Suppressor macrophage treated with lipopolysaccharide for 4 hours (primary cell): Measurements from ENCODE around the gene KRTAP4-7.
"Not testable (repeated sequence)": the region's sequence is repeated elsewhere in the genome, so short reads cannot be mapped to it uniquely, and the experiment has no call there.

Source experiments
- DNase-seq: peaks from one replicate; pipeline ENCODE4 v3.0.0-alpha.2; 2020

The KRTAP4-7 gene

DNA sequence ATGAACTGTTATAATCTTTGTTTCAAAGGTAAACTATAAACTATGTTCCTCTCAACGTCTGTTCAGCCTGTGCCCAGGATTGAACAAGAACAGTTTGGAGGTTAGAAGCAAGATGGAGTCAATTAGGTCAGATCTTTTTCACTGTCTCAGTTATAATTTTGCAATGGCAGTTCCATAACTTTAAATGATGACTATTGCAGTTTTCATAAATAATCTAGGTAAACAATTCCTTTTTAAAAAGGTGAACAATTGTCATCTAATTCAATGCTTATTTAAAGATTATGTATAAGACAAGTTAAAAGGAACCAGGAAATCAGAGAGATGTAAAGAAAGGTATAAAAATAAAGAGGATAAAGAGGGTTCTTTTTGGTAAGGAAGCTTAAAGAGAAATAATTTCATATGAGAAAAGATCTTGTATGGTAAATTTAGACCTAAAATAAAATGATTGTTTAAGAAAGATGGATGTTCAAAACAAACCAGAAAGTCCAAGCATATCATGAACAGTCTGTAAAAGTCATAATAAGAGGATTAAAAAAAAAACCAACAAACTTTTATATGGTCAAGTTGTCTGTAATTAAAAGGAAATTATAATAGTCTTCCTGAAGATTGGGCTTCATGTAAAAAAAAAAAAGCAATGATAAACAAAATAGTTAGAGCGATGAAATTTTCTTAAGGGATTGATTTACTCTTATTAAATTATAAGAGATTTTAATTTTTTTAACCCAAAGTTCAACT, 27.4 kb downstream of the KRTAP4-7 start:
- DNase-seq, result no peak

DNA sequence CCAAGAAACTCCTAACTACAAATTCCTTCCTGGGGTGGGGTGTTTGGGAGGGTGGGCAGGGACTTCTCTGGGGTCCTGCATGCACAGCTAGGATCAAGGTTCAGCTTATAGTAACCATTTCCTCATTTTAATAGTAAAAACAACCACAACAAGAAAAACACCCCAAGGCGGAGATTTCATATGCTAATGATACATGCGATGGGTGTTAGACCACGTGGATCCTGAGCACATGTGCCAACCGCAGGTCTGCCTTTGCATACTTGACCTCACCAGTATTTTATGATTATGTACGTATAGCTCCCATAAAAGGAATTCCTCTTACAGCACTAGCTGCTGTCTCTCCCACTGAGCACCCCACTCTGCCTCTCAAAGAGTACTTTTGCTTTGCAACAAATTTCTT, 32.3 kb downstream of the KRTAP4-7 start:
- peak; percentile 1 for DNase-seq

DNA sequence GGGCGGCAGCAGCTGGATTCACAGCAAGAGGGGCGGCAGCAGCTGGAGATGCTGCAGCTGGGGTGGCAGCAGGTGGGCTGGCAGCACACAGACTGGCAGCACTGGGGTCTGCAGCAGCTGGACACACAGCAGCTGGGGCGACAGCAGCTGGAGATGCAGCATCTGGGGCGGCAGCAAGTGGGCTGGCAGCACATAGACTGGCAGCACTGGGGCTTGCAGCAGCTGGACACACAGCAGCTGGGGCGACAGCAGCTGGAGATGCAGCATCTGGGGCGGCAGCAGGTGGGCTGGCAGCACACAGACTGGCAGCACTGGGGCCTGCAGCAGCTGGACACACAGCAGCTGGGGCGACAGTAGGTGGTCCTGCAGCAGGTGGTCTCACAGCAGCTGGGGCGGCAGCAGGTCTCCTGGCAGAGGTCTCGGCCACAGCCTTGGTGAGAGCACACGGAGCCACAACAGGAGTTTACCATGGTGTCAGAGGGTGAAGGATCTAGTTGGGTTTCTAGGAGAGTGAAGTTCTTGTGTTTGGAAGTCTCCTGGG, 34.0 kb downstream of the KRTAP4-7 start, which contains the start of gene KRTAP4-11:
KRTAP4-11 (minus strand) TSS at position 528 of the 541 bp plus-strand sequence; CDS start at position 470, 58 bp downstream.
- not testable (repeated sequence) for DNase-seq

DNA sequence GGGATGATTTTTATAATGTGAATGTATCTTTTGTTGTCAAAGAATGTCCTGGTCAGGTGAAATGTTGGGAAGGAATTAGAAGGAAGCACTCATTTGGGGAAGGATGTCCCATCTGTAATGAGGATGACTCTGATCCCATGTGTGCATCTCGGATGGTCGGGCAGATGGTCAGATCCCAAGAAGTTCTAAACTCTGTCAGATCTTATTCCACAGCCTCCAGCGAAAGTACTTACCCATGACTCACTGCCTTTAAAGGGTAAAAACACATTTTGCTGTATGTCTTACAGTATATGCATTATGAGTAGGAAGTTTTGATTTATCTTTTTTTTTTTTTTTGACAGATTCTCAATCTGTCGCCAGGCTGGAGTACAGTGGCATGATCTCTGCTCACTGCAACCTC, 34.8 kb downstream of the KRTAP4-7 start:
- DNase-seq, result no peak

DNA sequence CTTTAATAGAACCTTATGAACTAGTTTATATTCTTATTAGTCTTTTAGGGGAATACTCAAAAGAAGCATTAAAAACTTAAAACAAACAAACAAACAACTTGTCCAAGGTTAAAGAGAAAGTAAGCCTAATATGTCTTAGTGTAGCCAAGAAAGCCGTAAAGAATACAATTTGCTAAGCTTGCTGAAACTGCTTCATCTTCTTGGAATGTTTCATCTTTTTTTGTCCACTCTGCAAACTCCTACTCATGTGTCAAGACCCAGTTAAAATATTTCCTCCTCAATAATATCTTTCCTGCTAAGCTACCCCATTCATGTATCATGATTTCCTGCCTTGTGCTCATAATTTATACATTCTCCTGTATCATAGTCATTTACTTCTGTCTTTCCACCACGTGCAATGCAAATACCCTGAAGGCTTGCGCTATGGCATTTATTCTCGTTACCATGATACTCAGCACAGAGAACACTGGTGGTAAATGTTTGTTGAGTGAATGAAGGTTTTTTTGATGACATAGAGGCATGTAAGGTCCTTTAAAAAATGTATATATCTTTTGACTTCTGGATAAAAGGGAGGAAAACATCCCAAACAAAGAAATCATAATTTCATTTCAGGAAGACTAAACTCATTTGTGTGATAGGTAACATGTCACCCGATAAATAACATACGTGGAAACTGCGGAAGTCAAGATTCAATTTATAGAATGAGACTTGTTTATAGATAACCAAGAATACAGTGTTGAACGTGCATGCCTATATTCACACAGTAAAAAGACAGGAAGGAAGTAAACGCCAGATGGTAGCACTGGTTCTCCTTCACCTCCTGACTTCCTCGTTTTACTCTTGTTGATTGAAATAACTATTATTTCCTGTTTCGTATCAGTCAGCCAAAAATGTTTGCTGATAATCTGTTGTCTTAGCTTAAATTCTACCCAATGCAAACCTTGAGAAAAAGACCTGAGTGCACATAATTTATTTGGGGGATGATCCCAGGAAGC, 36.0 kb downstream of the KRTAP4-7 start:
- DNase-seq, result peak; percentile 14

DNA sequence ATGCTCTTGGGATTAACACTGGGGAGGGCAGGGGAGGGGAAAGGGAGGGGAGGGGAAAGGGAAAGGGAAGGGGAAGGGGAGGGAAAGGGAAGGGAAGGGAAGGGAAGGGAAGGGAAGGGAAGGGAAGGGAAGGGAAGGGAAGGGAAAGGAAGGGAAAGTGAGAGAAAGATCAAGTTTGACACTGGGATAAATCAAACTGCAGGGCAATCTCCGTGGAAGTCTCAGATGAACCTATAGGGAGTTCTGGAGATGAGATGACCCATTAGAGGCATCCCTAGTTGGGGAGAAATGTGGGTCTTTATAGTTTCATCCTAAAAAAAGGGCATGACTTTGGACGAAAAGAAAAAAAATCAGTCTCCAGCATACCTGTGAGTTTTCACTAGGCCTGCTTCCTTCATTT, 37.8 kb downstream of the KRTAP4-7 start:
- DNase-seq, result no peak

DNA sequence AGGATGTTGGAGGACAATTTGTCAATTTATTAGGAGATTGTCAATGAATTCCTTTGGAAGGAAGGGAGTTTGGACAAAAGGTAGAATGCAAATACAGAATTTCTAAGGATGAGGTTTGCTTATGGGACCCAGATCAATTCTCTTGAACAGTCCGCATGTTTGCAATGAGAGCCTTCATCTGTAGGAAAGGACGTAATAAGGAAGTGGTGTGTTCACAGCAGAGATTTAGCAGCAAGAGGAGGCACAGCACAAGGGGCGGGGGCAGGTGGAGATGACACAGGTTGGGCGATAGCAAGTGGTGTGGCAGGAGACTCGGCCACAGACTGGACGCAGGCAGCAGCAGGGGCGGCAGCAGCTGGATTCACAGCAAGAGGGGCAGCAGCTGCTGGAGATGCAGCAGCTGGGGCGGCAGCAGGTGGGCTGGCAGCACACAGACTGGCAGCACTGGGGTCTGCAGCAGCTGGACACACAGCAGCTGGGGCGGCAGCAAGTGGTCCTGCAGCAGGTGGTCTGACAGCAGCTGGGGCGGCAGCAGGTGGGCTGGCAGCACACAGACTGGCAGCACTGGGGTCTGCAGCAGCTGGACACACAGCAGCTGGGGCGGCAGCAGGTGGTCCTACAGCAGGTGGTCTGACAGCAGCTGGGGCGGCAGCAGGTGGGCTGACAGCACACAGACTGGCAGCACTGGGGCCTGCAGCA, 39.5 kb downstream of the KRTAP4-7 start:
- DNase-seq, result not testable (repeated sequence)

DNA sequence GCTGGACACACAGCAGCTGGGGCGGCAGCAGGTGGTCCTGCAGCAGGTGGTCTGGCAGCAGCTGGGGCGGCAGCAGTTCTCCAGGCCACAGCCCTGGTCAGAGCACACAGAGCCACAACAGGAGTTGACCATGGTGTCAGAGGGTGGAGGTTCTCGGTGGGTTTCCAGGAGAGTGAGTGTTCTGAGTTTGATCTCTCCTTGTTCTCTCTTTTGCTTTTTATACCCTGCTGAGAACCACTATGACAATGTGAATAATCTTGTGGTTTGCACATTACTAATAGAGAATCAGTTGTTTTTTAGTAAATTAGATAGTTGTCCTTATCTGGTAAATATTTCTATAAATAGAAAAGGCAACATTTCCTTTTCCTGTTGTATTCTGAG, 40.0 kb downstream of the KRTAP4-7 start, which contains the start of gene KRTAP4-12:
KRTAP4-12 (minus strand) TSS at position 192 of the 381 bp plus-strand sequence; CDS start at position 132, 60 bp downstream.
- DNase-seq, result not testable (repeated sequence)

DNA sequence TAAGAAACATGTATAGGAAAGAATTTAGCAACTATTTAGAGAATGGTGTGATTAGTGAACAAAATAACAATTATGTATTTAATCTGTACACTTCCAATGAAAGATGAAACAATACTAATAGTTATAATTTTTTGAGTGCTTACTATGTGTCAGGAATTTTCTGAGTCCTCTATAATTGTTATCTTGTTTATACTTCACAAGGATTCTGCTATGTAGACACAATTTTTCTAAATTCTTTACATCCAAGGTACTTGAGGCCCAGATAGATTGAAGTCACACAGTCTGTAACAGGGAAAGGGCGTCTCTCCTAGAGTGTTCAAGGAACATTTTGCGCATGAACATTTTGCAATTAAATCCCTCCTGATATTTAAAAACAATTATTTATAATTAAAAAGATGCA, 41.1 kb downstream of the KRTAP4-7 start:
- no peak for DNase-seq

DNA sequence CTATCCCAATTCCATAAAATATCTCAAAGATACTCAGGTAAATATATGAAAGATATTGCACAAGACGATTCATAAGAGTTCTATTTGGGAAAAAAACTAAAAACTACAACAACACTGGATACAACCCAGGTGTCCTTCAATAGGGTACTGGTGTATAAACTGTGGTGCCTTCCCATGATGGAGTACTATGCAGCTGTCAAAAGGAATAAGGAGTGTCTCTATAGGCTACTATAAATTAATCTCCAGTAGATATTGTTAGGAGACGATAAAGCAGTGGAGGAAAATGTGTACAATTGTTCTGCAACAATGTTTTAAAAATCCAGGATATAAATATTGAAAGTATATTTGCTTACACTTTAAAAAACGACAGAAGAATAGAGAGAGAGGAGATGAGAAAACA, 42.5 kb downstream of the KRTAP4-7 start:
- DNase-seq, result no peak

DNA sequence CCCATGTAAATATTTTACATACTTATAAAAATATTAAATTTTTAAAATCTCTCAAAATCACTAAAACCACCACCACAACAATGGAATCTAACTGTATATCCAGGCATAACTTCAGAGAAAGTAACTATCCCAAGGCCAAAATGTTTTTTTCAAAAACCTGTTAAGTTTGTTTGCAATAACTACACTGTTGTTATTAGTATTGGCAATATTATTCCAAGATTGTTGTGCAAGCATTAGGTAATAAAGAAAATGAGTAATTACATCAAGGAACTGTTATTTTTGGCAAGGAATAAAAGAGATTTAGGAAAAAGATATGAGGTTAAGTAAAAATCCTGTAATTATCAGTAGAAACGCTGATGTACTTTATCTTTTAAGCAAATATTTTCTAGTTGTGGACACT, 43.4 kb downstream of the KRTAP4-7 start:
- DNase-seq, result no peak

DNA sequence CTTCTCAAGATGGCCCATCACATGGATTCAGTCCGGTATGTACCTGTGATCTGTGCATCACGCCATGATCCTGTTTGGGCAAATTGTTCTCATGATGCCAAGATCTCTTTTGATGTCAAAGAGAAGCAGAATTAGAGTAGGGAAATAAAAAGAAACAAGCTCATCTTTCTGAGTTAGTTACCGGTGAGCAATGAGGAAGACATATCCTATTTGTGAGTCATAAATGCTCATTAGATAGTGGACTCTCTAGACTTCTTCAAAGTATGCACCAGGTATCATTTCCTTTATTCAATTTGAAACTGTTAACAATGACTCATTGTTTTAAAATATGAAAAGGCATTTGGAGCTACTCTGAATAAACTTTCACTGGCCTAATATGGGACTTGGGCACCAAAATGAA, 48.0 kb downstream of the KRTAP4-7 start:
- DNase-seq, result no peak

DNA sequence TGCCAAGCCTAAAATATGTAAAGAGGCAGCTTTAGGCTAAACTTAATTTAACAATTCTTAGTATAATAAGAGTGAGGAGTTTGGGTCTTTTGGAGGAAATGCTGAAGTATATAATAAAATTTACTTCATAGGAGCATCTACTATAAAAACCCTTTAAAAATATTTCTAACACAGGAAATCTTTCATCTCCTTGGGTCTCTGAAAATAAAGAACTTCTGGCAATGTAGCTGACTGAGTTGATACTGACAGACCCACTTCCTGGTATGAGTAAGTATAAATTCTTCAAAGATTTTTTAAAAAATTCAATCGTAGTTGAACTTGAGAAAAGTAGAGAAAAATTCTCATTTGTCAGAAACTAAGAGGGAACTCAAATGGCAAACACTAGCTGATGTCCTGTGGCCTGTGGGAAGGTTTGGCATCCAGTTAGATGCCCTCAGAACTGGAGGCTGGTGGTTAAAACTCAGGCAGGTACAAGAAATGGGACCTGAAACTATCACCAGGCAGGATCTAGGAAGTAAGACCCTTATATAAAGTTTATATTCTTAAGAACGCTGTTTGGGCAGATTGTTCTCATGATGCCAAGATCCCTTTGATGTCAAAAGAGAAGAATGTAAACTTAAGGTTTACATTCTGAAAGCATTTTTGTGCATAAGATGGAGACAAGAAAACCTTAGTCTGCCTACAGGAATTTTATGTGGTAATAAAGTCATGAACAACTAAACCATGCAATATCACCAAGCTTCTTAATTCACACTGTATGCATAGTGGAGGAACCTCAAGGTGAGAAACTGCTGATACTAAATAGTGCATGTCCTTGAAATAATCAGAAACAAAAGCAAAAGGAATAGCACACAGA, 50.2 kb downstream of the KRTAP4-7 start:
- DNase-seq, result no peak
